Esophagus muscularis mucosa (tissue), 4 donors: Measurements from ENCODE around the gene CSNK1D. TPM values are rescaled to one million over a fixed set of nuclear protein-coding genes. Genes with fewer than 3 reads are reported as not detected.

Experiments
- DNase-seq: peaks from one replicate; pipeline ENCODE4 v3.0.0-alpha.2; 2017; ENCODE audit errors: extremely low spot score
- H3K27ac ChIP-seq, 4 donors: fragments of 200-600 bp; sonication (generic); replicated peaks in 1 of 4; 1 replicate in 3 of 4; 2 replicates in 1 of 4; pipeline ENCODE4 v1.5.1; 2016 to 2019; ENCODE audit warnings: mild to moderate bottlenecking in 1 of 4
- H3K27me3 ChIP-seq, 4 donors: fragments of 200-600 bp; sonication (generic); one replicate each; pipeline versions ENCODE4 v1.5.1 to v1.6.0; 2016 to 2019
- H3K36me3 ChIP-seq, 4 donors: fragments of 200-600 bp; sonication (generic); one replicate each; pipeline ENCODE4 v1.5.1; 2016 to 2019
- H3K4me1 ChIP-seq, 4 donors: fragments of 200-600 bp; sonication (generic); one replicate each; pipeline ENCODE4 v1.5.1; 2016 to 2019
- H3K4me3 ChIP-seq, 4 donors: fragments of 200-600 bp; sonication (generic); 1 replicate in 2 of 4; 2 replicates in 2 of 4; pipeline ENCODE4 v1.5.1; 2016 to 2019; ENCODE audit warnings: mild to moderate bottlenecking in 4 of 4, moderate library complexity in 1 of 4
- H3K9me3 ChIP-seq, 4 donors: fragments of 200-600 bp; sonication (generic); 1 replicate in 3 of 4; 2 replicates in 1 of 4; pipeline ENCODE4 v1.5.1; 2016 to 2019
- EP300 ChIP-seq: sonication (generic); formaldehyde crosslinking; IDR thresholded peaks from one replicate; pipeline ENCODE4 v1.6.1; 2017; ENCODE audit warnings: antibody characterized with exemption
- POLR2A ChIP-seq: fragments of 450-650 bp; IDR thresholded peaks from one replicate; pipeline ENCODE4 v1.6.1; 2017; ENCODE audit warnings: antibody characterized with exemption, moderate library complexity, mild to moderate bottlenecking, low read depth
- POLR2AphosphoS5 ChIP-seq, 2 donors: sonication (generic); formaldehyde crosslinking; IDR thresholded peaks; one replicate each; pipeline ENCODE4 v1.6.1; 2017; ENCODE audit warnings: antibody characterized with exemption in 2 of 2
- WGBS: methylation state at CpG from one replicate; pipeline ENCODE4 v1.1.5; 2018; 5-methylcytosine and 5-hydroxymethylcytosine counted together
- intact Hi-C: fragments of 100-400 bp; cut with DNase I; formaldehyde crosslinking; loops from one replicate; pipeline ENCODE4 v1.15.1; 2023
- total RNA-seq, 4 donors: library from RNA; depleted of rRNA; stranded (reverse); fragments of >200 nt; gene quantifications; one replicate each; pipeline versions ENCODE4 v1.1.0 to v1.2.1, GENCODE V29; 2016
- TF ChIP-seq, protein P1 (sequence below), 3 experiments: fragments of 200-600 bp in 2 of 3; fragments of 450-650 bp in 1 of 3; sonication (generic) in 2 of 3; IDR thresholded peaks; one replicate each; pipeline ENCODE4 v1.5.1; 2017 to 2019; ENCODE audit warnings: antibody characterized with exemption in 3 of 3, mild to moderate bottlenecking in 2 of 3, moderate library complexity in 1 of 3

CSNK1D gene
- total RNA-seq, 4 donors from 2014 or later, result 47.2 to 65.5 (median 61.0) TPM

DNA sequence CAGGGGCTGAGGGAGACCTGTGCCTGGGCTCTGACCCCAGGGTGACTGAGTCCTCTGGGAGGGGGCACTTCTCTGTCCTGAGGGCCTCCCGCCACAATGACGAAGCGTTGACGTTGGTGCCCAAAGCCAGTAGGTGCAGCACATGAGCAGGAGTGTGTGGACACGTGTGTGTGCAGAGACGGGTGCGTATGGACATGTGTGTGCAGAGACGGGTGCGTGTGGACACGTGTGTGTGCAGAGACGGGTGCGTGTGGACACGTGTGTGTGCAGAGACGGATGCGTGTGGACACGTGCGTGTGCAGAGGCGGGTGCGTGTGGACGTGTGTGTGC, 44.6 kb upstream of the CSNK1D start:
- H3K4me3 ChIP-seq, result no peak overlapping the region
- DNase-seq, result no peak
- H3K4me1 ChIP-seq, result peaks cover 6 to 33% (median 24%) of the 10 kb centered on the region in 4 donors
- peaks cover 0 to 76% (median 24%) of the 10 kb centered on the region in 4 donors for H3K27me3 ChIP-seq
- WGBS, result 92% methylated on average over 20 of the region's 20 CpGs
- H3K36me3 ChIP-seq, result peaks cover 0 to 5% (median 0%) of the 10 kb centered on the region in 4 donors
- intact Hi-C loops, result no loop called here
- H3K27ac ChIP-seq, result no peak overlapping the region
- no peak for TF ChIP-seq POLR2A
- TF ChIP-seq, protein P1, sequence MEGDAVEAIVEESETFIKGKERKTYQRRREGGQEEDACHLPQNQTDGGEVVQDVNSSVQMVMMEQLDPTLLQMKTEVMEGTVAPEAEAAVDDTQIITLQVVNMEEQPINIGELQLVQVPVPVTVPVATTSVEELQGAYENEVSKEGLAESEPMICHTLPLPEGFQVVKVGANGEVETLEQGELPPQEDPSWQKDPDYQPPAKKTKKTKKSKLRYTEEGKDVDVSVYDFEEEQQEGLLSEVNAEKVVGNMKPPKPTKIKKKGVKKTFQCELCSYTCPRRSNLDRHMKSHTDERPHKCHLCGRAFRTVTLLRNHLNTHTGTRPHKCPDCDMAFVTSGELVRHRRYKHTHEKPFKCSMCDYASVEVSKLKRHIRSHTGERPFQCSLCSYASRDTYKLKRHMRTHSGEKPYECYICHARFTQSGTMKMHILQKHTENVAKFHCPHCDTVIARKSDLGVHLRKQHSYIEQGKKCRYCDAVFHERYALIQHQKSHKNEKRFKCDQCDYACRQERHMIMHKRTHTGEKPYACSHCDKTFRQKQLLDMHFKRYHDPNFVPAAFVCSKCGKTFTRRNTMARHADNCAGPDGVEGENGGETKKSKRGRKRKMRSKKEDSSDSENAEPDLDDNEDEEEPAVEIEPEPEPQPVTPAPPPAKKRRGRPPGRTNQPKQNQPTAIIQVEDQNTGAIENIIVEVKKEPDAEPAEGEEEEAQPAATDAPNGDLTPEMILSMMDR (IDR thresholded peaks at IDR 0.05), result no peak
- TF ChIP-seq POLR2AphosphoS5 (IDR thresholded peaks at IDR 0.05), result no peak
- TF ChIP-seq EP300, result no peak
- H3K9me3 ChIP-seq, result no peaks in the 10 kb centered on the region

DNA sequence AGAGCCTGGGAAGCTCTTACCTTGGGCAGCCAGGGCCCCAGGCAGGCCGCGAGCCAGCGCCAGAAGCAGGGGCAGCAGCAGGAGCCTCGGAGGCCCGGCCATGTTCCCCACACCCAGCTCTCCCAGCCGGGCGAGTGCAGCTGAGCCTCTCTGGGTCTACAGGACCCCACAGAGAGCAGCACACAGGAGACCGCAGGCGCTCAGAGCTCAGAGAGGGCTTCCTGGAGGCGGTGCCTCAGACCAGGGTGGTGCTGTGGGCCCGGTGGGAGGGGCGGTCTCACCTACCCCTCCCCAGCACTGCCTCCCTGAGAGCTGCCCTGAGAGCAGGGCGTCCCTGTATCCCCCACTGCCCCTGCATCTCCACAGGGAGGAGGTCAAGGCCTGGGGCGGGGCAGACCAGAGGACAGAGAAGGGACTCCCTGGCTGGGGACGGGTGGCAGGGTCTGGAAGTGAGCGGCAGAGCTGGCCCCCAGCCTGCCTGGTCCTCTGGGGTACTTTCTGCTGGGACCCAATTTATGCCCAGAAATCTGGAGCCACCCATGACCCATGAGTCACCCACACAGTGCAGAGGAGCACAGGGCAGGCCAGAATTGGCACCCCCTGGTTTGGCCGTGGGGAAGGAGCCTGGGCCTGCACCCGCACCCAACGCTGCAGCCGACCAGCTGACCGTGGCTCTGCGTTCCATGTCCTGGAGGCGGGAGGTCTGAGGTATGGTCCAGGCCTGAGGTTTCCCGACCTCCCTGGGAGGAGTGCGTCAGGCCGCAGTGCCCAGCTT, 44.1 kb upstream of the CSNK1D start, which contains the start of gene CD7:
Gene CD7 (minus strand): TSS at position 215 of the 775 bp plus-strand sequence. CDS start 113 bp downstream, at position 102.
- Histone ChIP-seq H3K27ac (no peak within 1 kb of the TSS), H3K27me3 (peaks cover 0 to 76% (median 24%) of the 10 kb centered on the region in 4 donors), H3K9me3 (no peaks in the 10 kb centered on the region), H3K4me1 (peaks cover 6 to 33% (median 24%) of the 10 kb centered on the region in 4 donors), H3K36me3 (peaks cover 0 to 5% (median 0%) of the 10 kb centered on the region in 4 donors), H3K4me3 (peak within 1 kb of the TSS in 1 of 4 donors; percentile 9)
- intact Hi-C loops, result no loop called here
- no peak for DNase-seq
- no peak for TF ChIP-seq POLR2A
- TF ChIP-seq EP300, result no peak
- no peak for TF ChIP-seq POLR2AphosphoS5 (IDR thresholded peaks at IDR 0.05)
- TF ChIP-seq, protein P1 (IDR thresholded peaks at IDR 0.05), result no peak
- 63% methylated on average over 5 of the region's 26 CpGs for WGBS

DNA sequence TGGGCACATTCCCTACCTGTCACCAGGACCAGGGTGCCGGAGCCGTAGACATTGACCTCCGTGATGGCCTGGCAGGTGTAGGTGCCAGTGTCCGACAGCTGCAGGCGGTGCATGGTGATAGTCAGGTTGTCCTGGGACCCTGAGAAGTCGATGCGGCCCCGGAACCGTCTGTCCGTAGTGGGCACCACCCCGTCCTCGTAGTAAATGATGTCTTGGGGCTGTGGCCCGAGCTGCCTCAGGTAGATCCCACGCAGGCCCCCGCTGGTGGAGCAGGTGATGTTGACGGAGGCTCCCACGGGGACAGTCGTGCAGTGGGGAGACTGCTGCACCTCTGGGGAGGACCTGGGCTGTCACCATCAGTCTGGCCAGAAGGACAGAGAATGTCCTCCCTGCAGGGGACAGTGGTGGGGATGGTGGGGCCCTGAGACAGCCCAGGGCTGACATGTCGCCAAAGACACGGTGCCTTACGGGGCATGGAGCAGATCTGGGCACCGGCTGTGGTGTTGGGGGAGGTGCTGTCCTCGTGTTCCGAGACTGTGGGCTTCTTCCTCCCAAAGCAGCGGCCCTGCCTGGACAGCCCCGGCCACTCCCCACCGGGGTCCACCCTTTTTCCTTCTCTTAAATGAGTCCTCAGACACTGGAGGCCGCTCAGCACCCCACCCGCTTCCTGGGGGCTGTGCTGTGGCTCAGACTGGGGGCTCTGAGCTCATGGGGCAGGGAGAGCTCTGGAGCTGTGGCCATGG, 43.3 kb upstream of the CSNK1D start:
- Histone ChIP-seq H3K4me1 (peaks cover 6 to 33% (median 24%) of the 10 kb centered on the region in 4 donors), H3K4me3 (peak overlapping the region in 1 of 4 donors; percentile 9), H3K36me3 (peaks cover 0 to 1% (median 0%) of the 10 kb centered on the region in 4 donors), H3K9me3 (no peaks in the 10 kb centered on the region), H3K27ac (no peak overlapping the region), H3K27me3 (peaks cover 0 to 75% (median 24%) of the 10 kb centered on the region in 4 donors)
- DNase-seq, result no peak
- TF ChIP-seq, protein P1 (IDR thresholded peaks at IDR 0.05), result no peak
- no peak for TF ChIP-seq POLR2A
- TF ChIP-seq EP300, result no peak
- no peak for TF ChIP-seq POLR2AphosphoS5 (IDR thresholded peaks at IDR 0.05)
- intact Hi-C loops, result no loop called here
- 56% methylated on average over 6 of the region's 29 CpGs for WGBS

DNA sequence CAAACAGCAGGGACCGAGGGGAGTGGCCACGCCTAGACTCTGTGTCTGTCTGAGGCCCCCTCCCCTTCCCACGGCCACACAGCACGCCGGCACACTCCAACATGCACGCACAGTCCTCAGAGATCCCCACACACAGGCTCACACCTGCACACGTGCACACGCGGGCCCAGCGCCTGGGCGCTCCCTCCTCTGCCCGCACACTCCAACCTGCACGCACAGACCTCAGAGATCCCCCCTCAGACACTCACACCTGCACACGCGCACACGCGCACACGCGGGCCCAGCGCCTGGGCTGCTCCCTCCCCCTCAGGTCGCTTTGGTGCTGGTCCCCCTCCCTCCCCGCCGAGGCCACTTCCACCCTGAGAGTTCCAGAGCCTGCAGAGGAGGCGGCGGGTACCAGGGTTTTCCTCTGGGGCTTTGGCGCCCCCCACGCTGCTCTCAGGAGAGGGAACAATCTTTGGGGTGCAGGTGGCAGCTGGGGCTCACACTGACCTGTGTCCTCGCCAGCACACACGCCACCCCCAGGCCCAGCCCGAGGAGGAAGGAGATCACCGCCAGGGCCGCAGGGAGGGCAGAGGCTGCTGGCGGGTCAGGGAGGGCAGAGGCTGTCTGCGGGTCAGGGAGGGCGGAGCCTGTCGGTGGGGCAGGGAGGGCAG, 42.3 kb upstream of the CSNK1D start:
- H3K9me3 ChIP-seq, result no peaks in the 10 kb centered on the region
- H3K27me3 ChIP-seq, result peaks cover 0 to 76% (median 24%) of the 10 kb centered on the region in 4 donors
- H3K4me3 ChIP-seq, result peak overlapping the region in 3 of 4 donors; percentile 12 to 31 (median 15)
- TF ChIP-seq, protein P1 (IDR thresholded peaks at IDR 0.05), result no peak
- TF ChIP-seq POLR2A (no peak), POLR2AphosphoS5 (IDR thresholded peaks at IDR 0.05) (no peak), EP300 (no peak)
- no peak overlapping the region for H3K27ac ChIP-seq
- DNase-seq, result no peak
- H3K36me3 ChIP-seq, result no peaks in the 10 kb centered on the region
- intact Hi-C loops, result no loop called here
- 23% methylated on average over 32 of the region's 36 CpGs for WGBS
- peaks cover 0 to 24% (median 15%) of the 10 kb centered on the region in 4 donors for H3K4me1 ChIP-seq
